Natural killer cell (primary cell): ENCODE measurements around the gene SCRT2. TPM values are rescaled to one million over a fixed set of nuclear protein-coding genes. Genes with fewer than 3 reads are reported as not detected.

Source experiments
- ATAC-seq, 3 donors: fragments of 150-1000 bp in 2 of 3; fragments of 200-7000 bp in 1 of 3; cut with Tn5 transposase; 1 replicate in 1 of 3; 2 replicates in 2 of 3; pipeline ENCODE4 v1.10.0; 2021; ENCODE audit warnings: mild to moderate bottlenecking in 2 of 3, moderate library complexity in 2 of 3
- DNase-seq, 2 donors: peaks; one replicate each; pipeline versions ENCODE4 v3.0.0 to v3.0.0-alpha.2; 2013 to 2021; ENCODE audit warnings: mixed read lengths in 1 of 2
- H3K27ac ChIP-seq: one replicate; pipeline ENCODE4 v1.5.1; 2013; ENCODE audit warnings: mild to moderate bottlenecking, low read length
- H3K27me3 ChIP-seq: one replicate; pipeline ENCODE4 v1.6.1; 2013; ENCODE audit warnings: low read length; ENCODE audit not compliant: control insufficient read depth, insufficient read depth
- H3K36me3 ChIP-seq: one replicate; pipeline ENCODE4 v1.6.1; 2013; ENCODE audit warnings: low read length; ENCODE audit not compliant: control insufficient read depth, insufficient read depth
- H3K4me1 ChIP-seq: one replicate; pipeline ENCODE4 v1.6.1; 2013; ENCODE audit warnings: low read length; ENCODE audit not compliant: control insufficient read depth, insufficient read depth
- H3K4me3 ChIP-seq: one replicate; pipeline ENCODE4 v1.5.1; 2013; ENCODE audit warnings: low read length
- H3K9me3 ChIP-seq: one replicate; pipeline ENCODE4 v1.6.1; 2013; ENCODE audit warnings: low read length; ENCODE audit not compliant: control insufficient read depth, insufficient read depth
- H3K27ac Mint-ChIP-seq, 2 donors: one replicate each; pipeline ENCODE4 v1.8.0; 2022; ENCODE audit warnings: mild to moderate bottlenecking in 2 of 2, mixed read lengths in 2 of 2, moderate library complexity in 1 of 2
- H3K27me3 Mint-ChIP-seq, 2 donors: one replicate each; pipeline ENCODE4 v1.8.0; 2022; ENCODE audit warnings: low read depth in 2 of 2, mixed read lengths in 2 of 2
- H3K36me3 Mint-ChIP-seq: one replicate; pipeline ENCODE4 v1.8.0; 2022; ENCODE audit warnings: mixed read lengths
- H3K4me1 Mint-ChIP-seq, 2 donors: one replicate each; pipeline ENCODE4 v1.8.0; 2022; ENCODE audit warnings: mixed read lengths in 2 of 2
- H3K4me3 Mint-ChIP-seq: one replicate; pipeline ENCODE4 v1.8.0; 2022; ENCODE audit warnings: mild to moderate bottlenecking, moderate library complexity, mixed read lengths
- H3K9me3 Mint-ChIP-seq, 2 donors: one replicate each; pipeline ENCODE4 v1.8.0; 2022; ENCODE audit warnings: mixed read lengths in 2 of 2
- CTCF ChIP-seq: fragments of 200-600 bp; IDR thresholded peaks from one replicate; pipeline ENCODE4 v1.8.0; 2022; ENCODE audit warnings: antibody characterized with exemption
- WGBS: methylation state at CpG from one replicate; pipeline ENCODE4 v1.1.7; 2013; ENCODE audit warnings: missing lambda C conversion rate; ENCODE audit not compliant: insufficient coverage; 5-methylcytosine and 5-hydroxymethylcytosine counted together
- intact Hi-C: fragments of 100-400 bp; cut with micrococcal nuclease; formaldehyde crosslinking; loops from one replicate; pipeline ENCODE4 v1.14.2; 2022
- total RNA-seq, 4 donors: library from RNA; stranded (reverse); fragments of 120-200 nt in 1 of 4; gene quantifications; one replicate each; pipeline versions ENCODE4 v1.2.3 to v1.2.4, GENCODE V29; 2013 to 2022

Gene SCRT2
- total RNA-seq, 3 donors from 2014 or later (not counting 1 experiment from before 2014, with no cell fraction given): not detected

GRCh38 chr20:699342-699741 lies 23.7 kb upstream of the SCRT2 start:
- no peaks in the 10 kb centered on the region for H3K4me1 ChIP-seq
- H3K4me1 Mint-ChIP-seq: no peaks in the 10 kb centered on the region
- H3K36me3 Mint-ChIP-seq: no peaks in the 10 kb centered on the region
- no peaks in the 10 kb centered on the region for H3K9me3 ChIP-seq
- H3K4me3 ChIP-seq: no peak overlapping the region
- H3K4me3 Mint-ChIP-seq: no peak overlapping the region
- ATAC-seq: no peak
- no peak overlapping the region for H3K27ac ChIP-seq
- peaks cover 1 to 9% of the 10 kb centered on the region in 2 donors for H3K27me3 Mint-ChIP-seq
- DNase-seq: no peak
- intact Hi-C loops: no loop called here
- no peak for TF ChIP-seq CTCF
- no peaks in the 10 kb centered on the region for H3K27me3 ChIP-seq
- H3K27ac Mint-ChIP-seq: no peak overlapping the region
- no peaks in the 10 kb centered on the region for H3K9me3 Mint-ChIP-seq
- no peaks in the 10 kb centered on the region for H3K36me3 ChIP-seq
- 68% methylated on average over 6 of the region's 6 CpGs for WGBS

GRCh38 chr20:698276-698675 lies 22.7 kb upstream of the SCRT2 start:
- no peaks in the 10 kb centered on the region for H3K4me1 ChIP-seq
- WGBS: 95% methylated on average over 3 of the region's 6 CpGs
- H3K9me3 ChIP-seq: no peaks in the 10 kb centered on the region
- ATAC-seq: no peak
- no peak overlapping the region for H3K27ac ChIP-seq
- no peak overlapping the region for H3K4me3 Mint-ChIP-seq
- H3K9me3 Mint-ChIP-seq: no peaks in the 10 kb centered on the region
- no peaks in the 10 kb centered on the region for H3K4me1 Mint-ChIP-seq
- TF ChIP-seq CTCF: no peak
- DNase-seq: no peak
- H3K27me3 ChIP-seq: no peaks in the 10 kb centered on the region
- peaks cover 4 to 18% of the 10 kb centered on the region in 2 donors for H3K27me3 Mint-ChIP-seq
- no peak overlapping the region for H3K27ac Mint-ChIP-seq
- no peaks in the 10 kb centered on the region for H3K36me3 Mint-ChIP-seq
- intact Hi-C loops: no loop called here
- H3K36me3 ChIP-seq: no peaks in the 10 kb centered on the region
- no peak overlapping the region for H3K4me3 ChIP-seq

- Histone ChIP-seq H3K9me3 (no peaks in the 10 kb centered on the region), H3K27ac (no peak overlapping the region), H3K4me3 (no peak overlapping the region), H3K27me3 (no peaks in the 10 kb centered on the region), H3K36me3 (no peaks in the 10 kb centered on the region), H3K4me1 (no peaks in the 10 kb centered on the region)
- ATAC-seq (no peak), DNase-seq (no peak)
- H3K4me1 Mint-ChIP-seq: no peaks in the 10 kb centered on the region
- intact Hi-C loops: no loop called here
- no peaks in the 10 kb centered on the region for H3K9me3 Mint-ChIP-seq
- 89% methylated on average over 8 of the region's 9 CpGs for WGBS
- TF ChIP-seq CTCF: no peak
- H3K27me3 Mint-ChIP-seq: peaks cover 4 to 21% of the 10 kb centered on the region in 2 donors
- no peak overlapping the region for H3K4me3 Mint-ChIP-seq
- H3K27ac Mint-ChIP-seq: no peak overlapping the region
- no peaks in the 10 kb centered on the region for H3K36me3 Mint-ChIP-seq
These were observed 22.2 kb upstream of the SCRT2 start for GRCh38 chr20:697826-698225.

GRCh38 chr20:695165-695866 lies 19.7 kb upstream of the SCRT2 start:
- 95% methylated on average over 2 of the region's 2 CpGs for WGBS
- Histone ChIP-seq H3K36me3 (no peaks in the 10 kb centered on the region), H3K27me3 (no peaks in the 10 kb centered on the region), H3K4me1 (no peaks in the 10 kb centered on the region), H3K9me3 (no peaks in the 10 kb centered on the region), H3K27ac (no peak overlapping the region), H3K4me3 (no peak overlapping the region)
- DNase-seq (no peak), ATAC-seq (no peak)
- TF ChIP-seq CTCF: no peak
- no peak overlapping the region for H3K4me3 Mint-ChIP-seq
- no peaks in the 10 kb centered on the region for H3K9me3 Mint-ChIP-seq
- H3K27ac Mint-ChIP-seq: no peak overlapping the region
- H3K4me1 Mint-ChIP-seq: no peaks in the 10 kb centered on the region
- H3K36me3 Mint-ChIP-seq: no peaks in the 10 kb centered on the region
- intact Hi-C loops: no loop called here
- peaks cover 19 to 24% of the 10 kb centered on the region in 2 donors for H3K27me3 Mint-ChIP-seq
